Astrocyte (in vitro differentiated cells and primary cell): ENCODE measurements around the gene SLC6A2. TPM values are rescaled to one million over a fixed set of nuclear protein-coding genes. Genes with fewer than 3 reads are reported as not detected.

Experiments
- DNase-seq: peaks from one replicate; pipeline ENCODE4 v3.0.0-alpha.2; 2010; ENCODE audit warnings: low read depth
- FAIRE-seq: peaks from 2 replicates; lab custom pipeline; 2011; peaks lifted over from hg19 to GRCh38; lab: Jason Lieb, UNC
- H2AFZ ChIP-seq: 2 replicates; pipeline ENCODE4 v1.6.0; 2012; ENCODE audit warnings: low read depth, low read length, inconsistent platforms
- H3K27ac ChIP-seq: 2 replicates; pipeline ENCODE4 v1.5.1; 2011; ENCODE audit warnings: low read depth, low read length, inconsistent platforms
- H3K27me3 ChIP-seq: 2 replicates; pipeline ENCODE4 v1.6.0; 2011; ENCODE audit warnings: low read length, inconsistent platforms; ENCODE audit not compliant: insufficient read depth
- H3K36me3 ChIP-seq: 2 replicates; pipeline ENCODE4 v1.5.1; 2011; ENCODE audit warnings: low read length, inconsistent platforms; ENCODE audit not compliant: insufficient read depth
- H3K4me1 ChIP-seq: 2 replicates; pipeline ENCODE4 v1.5.1; 2011; ENCODE audit warnings: low read length, inconsistent platforms; ENCODE audit not compliant: insufficient read depth
- H3K4me2 ChIP-seq: 2 replicates; pipeline ENCODE4 v1.6.0; 2012; ENCODE audit warnings: low read length, inconsistent platforms
- H3K4me3 ChIP-seq: 2 replicates; pipeline ENCODE4 v1.5.1; 2011; ENCODE audit warnings: low read depth, mild to moderate bottlenecking, low read length, inconsistent platforms; ENCODE audit not compliant: insufficient read depth
- H3K79me2 ChIP-seq: 2 replicates; pipeline ENCODE4 v1.6.0; 2012; ENCODE audit warnings: mild to moderate bottlenecking, low read length, inconsistent platforms; ENCODE audit not compliant: insufficient read depth
- H3K9ac ChIP-seq: 2 replicates; pipeline ENCODE4 v1.6.0; 2012; ENCODE audit warnings: mild to moderate bottlenecking, low read length, inconsistent platforms
- H3K9me3 ChIP-seq: 2 replicates; pipeline ENCODE4 v1.5.1; 2012; ENCODE audit warnings: low read depth, mild to moderate bottlenecking, low read length, inconsistent platforms; ENCODE audit not compliant: insufficient read depth
- H4K20me1 ChIP-seq: 2 replicates; pipeline ENCODE4 v1.6.0; 2012; ENCODE audit warnings: low read length, inconsistent platforms; ENCODE audit not compliant: insufficient read depth
- H3K27ac Mint-ChIP-seq: one replicate; pipeline ENCODE4 v1.8.0; 2021; ENCODE audit warnings: mild to moderate bottlenecking, mixed read lengths; ENCODE audit not compliant: unreplicated experiment
- H3K27me3 Mint-ChIP-seq: one replicate; pipeline ENCODE4 v1.8.0; 2021; ENCODE audit warnings: low read depth, mixed read lengths; ENCODE audit not compliant: unreplicated experiment
- H3K36me3 Mint-ChIP-seq: one replicate; pipeline ENCODE4 v1.8.0; 2021; ENCODE audit warnings: low read depth, mixed read lengths; ENCODE audit not compliant: unreplicated experiment
- H3K4me1 Mint-ChIP-seq: one replicate; pipeline ENCODE4 v1.8.0; 2021; ENCODE audit warnings: low read depth, mixed read lengths; ENCODE audit not compliant: unreplicated experiment
- H3K4me3 Mint-ChIP-seq: one replicate; pipeline ENCODE4 v1.8.0; 2021; ENCODE audit warnings: mild to moderate bottlenecking, moderate library complexity, mixed read lengths; ENCODE audit not compliant: unreplicated experiment
- H3K9me3 Mint-ChIP-seq: one replicate; pipeline ENCODE4 v1.8.0; 2021; ENCODE audit warnings: mild to moderate bottlenecking, mixed read lengths; ENCODE audit not compliant: unreplicated experiment
- CTCF ChIP-seq: IDR thresholded peaks from 2 replicates; pipeline ENCODE4 v1.5.1; 2011; ENCODE audit warnings: low read depth, mild to moderate bottlenecking, inconsistent platforms, low read length, moderate library complexity; ENCODE audit not compliant: insufficient read depth
- EZH2 ChIP-seq: IDR thresholded peaks from 2 replicates; pipeline ENCODE4 v1.6.1; 2012; ENCODE audit warnings: mild to moderate bottlenecking, low read length, inconsistent platforms; ENCODE audit not compliant: insufficient read depth
- total RNA-seq: library from RNA; stranded (reverse); gene quantifications from 2 replicates; pipeline ENCODE4 v1.2.1, GENCODE V29; 2021

SLC6A2 gene
- total RNA-seq, 1 donor from 2014 or later: not detected

GRCh38 chr16:55647343-55647742, 8.4 kb upstream of the SLC6A2 start:
- Histone ChIP-seq H2AFZ (no peak overlapping the region), H3K27ac (no peak overlapping the region), H3K4me3 (no peak overlapping the region), H4K20me1 (no peaks in the 10 kb centered on the region), H3K27me3 (peaks cover 3% of the 10 kb centered on the region), H3K79me2 (no peaks in the 10 kb centered on the region), H3K9ac (no peak overlapping the region), H3K36me3 (no peaks in the 10 kb centered on the region), H3K4me2 (no peak overlapping the region), H3K9me3 (no peaks in the 10 kb centered on the region), H3K4me1 (no peaks in the 10 kb centered on the region)
- H3K9me3 Mint-ChIP-seq: no peaks in the 10 kb centered on the region
- no peak for FAIRE-seq
- H3K4me3 Mint-ChIP-seq: no peak overlapping the region
- H3K36me3 Mint-ChIP-seq: no peaks in the 10 kb centered on the region
- TF ChIP-seq EZH2 (no peak), CTCF (no peak)
- DNase-seq: no peak
- H3K27me3 Mint-ChIP-seq: peaks cover 53% of the 10 kb centered on the region
- peaks cover 6% of the 10 kb centered on the region for H3K4me1 Mint-ChIP-seq
- no peak overlapping the region for H3K27ac Mint-ChIP-seq

GRCh38 chr16:55647798-55648197, 8.0 kb upstream of the SLC6A2 start:
- H3K4me3 ChIP-seq: no peak overlapping the region
- no peak for TF ChIP-seq EZH2
- TF ChIP-seq CTCF: no peak
- FAIRE-seq (no peak), DNase-seq (no peak)
- H3K27ac Mint-ChIP-seq: no peak overlapping the region
- no peaks in the 10 kb centered on the region for H3K36me3 Mint-ChIP-seq
- no peaks in the 10 kb centered on the region for H3K36me3 ChIP-seq
- peaks cover 52% of the 10 kb centered on the region for H3K27me3 Mint-ChIP-seq
- H3K4me1 ChIP-seq: no peaks in the 10 kb centered on the region
- no peaks in the 10 kb centered on the region for H4K20me1 ChIP-seq
- no peaks in the 10 kb centered on the region for H3K9me3 ChIP-seq
- H3K9ac ChIP-seq: no peak overlapping the region
- no peak overlapping the region for H3K4me2 ChIP-seq
- H2AFZ ChIP-seq: no peak overlapping the region
- H3K27ac ChIP-seq: no peak overlapping the region
- H3K79me2 ChIP-seq: no peaks in the 10 kb centered on the region
- no peaks in the 10 kb centered on the region for H3K9me3 Mint-ChIP-seq
- no peak overlapping the region for H3K4me3 Mint-ChIP-seq
- H3K4me1 Mint-ChIP-seq: peaks cover 6% of the 10 kb centered on the region
- peaks cover 3% of the 10 kb centered on the region for H3K27me3 ChIP-seq

GRCh38 chr16:55651841-55652824, 3.7 kb upstream of the SLC6A2 start:
- peaks cover 34% of the 10 kb centered on the region for H3K27me3 Mint-ChIP-seq
- no peaks in the 10 kb centered on the region for H3K9me3 Mint-ChIP-seq
- H3K4me1 Mint-ChIP-seq: no peaks in the 10 kb centered on the region
- H3K27me3 ChIP-seq: peaks cover 30% of the 10 kb centered on the region
- no peak for TF ChIP-seq EZH2
- TF ChIP-seq CTCF: no peak
- no peaks in the 10 kb centered on the region for H4K20me1 ChIP-seq
- H3K4me3 ChIP-seq: no peak overlapping the region
- DNase-seq (no peak), FAIRE-seq (no peak)
- H3K27ac ChIP-seq: no peak overlapping the region
- H3K4me1 ChIP-seq: no peaks in the 10 kb centered on the region
- no peak overlapping the region for H3K4me3 Mint-ChIP-seq
- H3K36me3 Mint-ChIP-seq: no peaks in the 10 kb centered on the region
- no peaks in the 10 kb centered on the region for H3K79me2 ChIP-seq
- H3K36me3 ChIP-seq: no peaks in the 10 kb centered on the region
- H3K27ac Mint-ChIP-seq: no peak overlapping the region
- no peak overlapping the region for H3K9ac ChIP-seq
- H2AFZ ChIP-seq: no peak overlapping the region
- H3K9me3 ChIP-seq: no peaks in the 10 kb centered on the region
- H3K4me2 ChIP-seq: no peak overlapping the region
